ENCODE measurements around the gene DNMT3A. TPM values are rescaled to one million over a fixed set of nuclear protein-coding genes. Genes with fewer than 3 reads are reported as not detected.

The DNMT3A gene
- total and polyA plus RNA-seq, 2 of the 8 experiments (the other 6 are each of a cell fraction or from before 2014, with no cell fraction given), result 33.6 to 178 TPM

DNA sequence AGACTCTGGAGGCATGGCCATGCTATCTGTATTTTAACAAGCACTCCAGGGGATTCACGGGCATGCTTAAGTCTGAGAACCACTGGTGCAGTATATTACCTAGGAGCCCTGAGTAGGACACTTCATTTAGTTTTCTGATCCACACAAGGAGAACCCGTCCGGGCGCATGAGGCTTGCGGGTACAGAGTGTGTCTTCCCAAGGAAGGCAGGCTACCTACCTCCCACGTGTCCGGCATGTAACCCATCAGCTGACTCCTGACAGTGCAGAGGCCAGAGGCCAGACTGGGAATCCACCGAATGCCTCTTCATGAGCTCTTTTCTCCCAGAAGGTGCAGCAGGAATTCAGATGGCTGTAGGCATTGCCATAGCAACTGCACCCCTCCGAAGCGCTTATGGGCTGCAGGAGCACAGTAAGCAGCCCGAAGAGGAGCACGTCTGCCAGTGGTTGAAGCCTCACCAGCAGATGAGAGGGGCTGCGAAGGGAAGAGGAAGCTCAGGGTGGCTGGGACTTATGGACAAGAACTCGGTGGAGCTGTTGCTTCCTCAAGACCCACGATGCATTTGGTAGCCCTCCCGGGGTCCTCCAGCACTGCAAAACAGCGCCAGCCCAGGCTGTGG is 33.8 kb upstream of the DNMT3A start:
- no peaks in the 10 kb centered on the region for H3K79me1 ChIP-seq (ENCODE audit: low read depth, low read length)
- no peaks in the 10 kb centered on the region for H3K9me3 ChIP-seq (ENCODE audit: insufficient read depth in 2 of 2, low read depth in 1 of 2, low read length in 1 of 2)
- H3K4me3 ChIP-seq (ENCODE audit: extremely low read depth in 1 of 4, insufficient read depth in 2 of 4, low read depth in 3 of 4, low read length in 4 of 4), result no peak overlapping the region
- TF ChIP-seq, protein P1, sequence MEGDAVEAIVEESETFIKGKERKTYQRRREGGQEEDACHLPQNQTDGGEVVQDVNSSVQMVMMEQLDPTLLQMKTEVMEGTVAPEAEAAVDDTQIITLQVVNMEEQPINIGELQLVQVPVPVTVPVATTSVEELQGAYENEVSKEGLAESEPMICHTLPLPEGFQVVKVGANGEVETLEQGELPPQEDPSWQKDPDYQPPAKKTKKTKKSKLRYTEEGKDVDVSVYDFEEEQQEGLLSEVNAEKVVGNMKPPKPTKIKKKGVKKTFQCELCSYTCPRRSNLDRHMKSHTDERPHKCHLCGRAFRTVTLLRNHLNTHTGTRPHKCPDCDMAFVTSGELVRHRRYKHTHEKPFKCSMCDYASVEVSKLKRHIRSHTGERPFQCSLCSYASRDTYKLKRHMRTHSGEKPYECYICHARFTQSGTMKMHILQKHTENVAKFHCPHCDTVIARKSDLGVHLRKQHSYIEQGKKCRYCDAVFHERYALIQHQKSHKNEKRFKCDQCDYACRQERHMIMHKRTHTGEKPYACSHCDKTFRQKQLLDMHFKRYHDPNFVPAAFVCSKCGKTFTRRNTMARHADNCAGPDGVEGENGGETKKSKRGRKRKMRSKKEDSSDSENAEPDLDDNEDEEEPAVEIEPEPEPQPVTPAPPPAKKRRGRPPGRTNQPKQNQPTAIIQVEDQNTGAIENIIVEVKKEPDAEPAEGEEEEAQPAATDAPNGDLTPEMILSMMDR (IDR thresholded peaks at IDR 0.05; ENCODE audit: control extremely low read depth in 1 of 3, insufficient read depth in 1 of 3, low read depth in 1 of 3, low read length in 3 of 3), result peak in 1 of 3 experiments; percentile 4; a peak in 1 of 4 replicates
- TF ChIP-seq HDAC2 (IDR thresholded peaks at IDR 0.05; ENCODE audit: borderline replicate concordance in 1 of 2, low read depth in 2 of 2, low read length in 2 of 2), result no peak
- H3K23me2 ChIP-seq (ENCODE audit: low read depth, low read length), result no peaks in the 10 kb centered on the region
- H3K36me3 ChIP-seq (ENCODE audit: control insufficient read depth in 2 of 4, insufficient read depth in 4 of 4, low read length in 3 of 4), result no peaks in the 10 kb centered on the region
- 92% methylated on average over 17 of the region's 17 CpGs; no CpG with 5 or more reads in 1 of the 2 experiments for WGBS, 2 experiments (ENCODE audit: extremely low coverage in 1 of 2, insufficient coverage in 1 of 2, insufficient read length in 1 of 2, insufficient replicate concordance in 2 of 2, low coverage in 1 of 2, low lambda C conversion rate in 2 of 2, missing lambda C conversion rate in 1 of 2)
- no peak overlapping the region for H3K18ac ChIP-seq (ENCODE audit: extremely low read depth, low read length)
- peaks cover 0 to 8% (median 0%) of the 10 kb centered on the region in 4 experiments; a peak in 4 of 7 replicates for H3K27me3 ChIP-seq (replicated peaks in 1 of 4; ENCODE audit: control insufficient read depth in 3 of 4, extremely low read depth in 1 of 4, insufficient read depth in 3 of 4, low read length in 3 of 4)
- H4K8ac ChIP-seq (ENCODE audit: extremely low read depth, insufficient read depth, low read length), result no peak overlapping the region
- H2BK20ac ChIP-seq (ENCODE audit: low read length), result no peak overlapping the region
- POLR2A ChIA-PET (ENCODE audit: partially characterized antibody), result interaction anchor here (0.6 to 2.0 kb wide), 6 partner anchors 9 to 183 kb away, joined by 3 to 11 read pairs (median 5); no protein-coding TSS in a partner anchor
- H3K56ac ChIP-seq (replicated peaks; ENCODE audit: insufficient read length, low read depth, low read length), result no peak overlapping the region
- H3K27ac ChIP-seq (ENCODE audit: low read depth, low read length), result no peak overlapping the region
- H4K20me1 ChIP-seq (replicated peaks in 1 of 2; ENCODE audit: control insufficient read depth in 1 of 2, insufficient read depth in 2 of 2, low read length in 2 of 2), result no peaks in the 10 kb centered on the region
- H3K4me2 ChIP-seq (ENCODE audit: insufficient read depth in 1 of 2, low read depth in 2 of 2, low read length in 2 of 2), result no peak overlapping the region
- H3K79me2 ChIP-seq (ENCODE audit: control insufficient read depth in 1 of 2, insufficient read depth in 2 of 2, low read length in 2 of 2), result no peaks in the 10 kb centered on the region
- H4K91ac ChIP-seq (replicated peaks; ENCODE audit: insufficient read length, low read length), result no peak overlapping the region
- no peak overlapping the region for H2AFZ ChIP-seq (ENCODE audit: low read length)
- H2BK12ac ChIP-seq (ENCODE audit: low read depth, low read length), result no peak overlapping the region
- H2BK15ac ChIP-seq (ENCODE audit: low read length), result no peak overlapping the region
- peaks cover 0 to 15% (median 13%) of the 10 kb centered on the region in 4 experiments; a peak in 5 of 7 replicates for H3K4me1 ChIP-seq (replicated peaks in 1 of 4; ENCODE audit: control insufficient read depth in 3 of 4, insufficient read depth in 4 of 4, low read length in 3 of 4)
- H3K23ac ChIP-seq (ENCODE audit: insufficient read length), result no peak overlapping the region
- H3K14ac ChIP-seq (ENCODE audit: insufficient read length), result no peak overlapping the region
- H2BK120ac ChIP-seq (replicated peaks; ENCODE audit: low read depth, low read length), result no peak overlapping the region
- H2BK5ac ChIP-seq (ENCODE audit: low read depth, low read length), result no peak overlapping the region
- CTCF ChIA-PET (ENCODE audit: partially characterized antibody), result interaction anchor here (0.7 to 8.6 kb wide), 26 partner anchors 11 to 293 kb away, joined by 3 to 108 read pairs (median 5); partner anchors contain the start of gene DNMT3A
- DNase-seq (ENCODE audit: low read depth in 1 of 2, low spot score in 2 of 2) (no peak), FAIRE-seq (no peak)
- no peak overlapping the region for H3K9ac ChIP-seq (replicated peaks in 1 of 4; ENCODE audit: extremely low read depth in 1 of 4, low read depth in 3 of 4, low read length in 3 of 4)
- no peak overlapping the region for H2AK5ac ChIP-seq (ENCODE audit: low read depth, low read length)
- H4K5ac ChIP-seq (ENCODE audit: insufficient read length, low read depth, low read length), result no peak overlapping the region
- H3K4ac ChIP-seq (replicated peaks; ENCODE audit: insufficient read length, low read depth, low read length), result no peak overlapping the region
